GM23248 (cell line): ENCODE measurements around the gene KCNJ10.

Source experiments
- EZH2 ChIP-seq: fragments of 200-600 bp; sonication (generic); IDR thresholded peaks from 2 replicates; pipeline ENCODE4 v1.6.1; 2018; ENCODE audit warnings: antibody characterized with exemption, mild to moderate bottlenecking; ENCODE audit not compliant: insufficient read depth, poor library complexity, severe bottlenecking
- EZH2phosphoT487 ChIP-seq: fragments of 200-600 bp; sonication (generic); IDR thresholded peaks from 2 replicates; pipeline ENCODE4 v1.6.1; 2018; ENCODE audit warnings: antibody characterized with exemption, moderate library complexity, mild to moderate bottlenecking, low read depth; ENCODE audit not compliant: insufficient read depth

DNA sequence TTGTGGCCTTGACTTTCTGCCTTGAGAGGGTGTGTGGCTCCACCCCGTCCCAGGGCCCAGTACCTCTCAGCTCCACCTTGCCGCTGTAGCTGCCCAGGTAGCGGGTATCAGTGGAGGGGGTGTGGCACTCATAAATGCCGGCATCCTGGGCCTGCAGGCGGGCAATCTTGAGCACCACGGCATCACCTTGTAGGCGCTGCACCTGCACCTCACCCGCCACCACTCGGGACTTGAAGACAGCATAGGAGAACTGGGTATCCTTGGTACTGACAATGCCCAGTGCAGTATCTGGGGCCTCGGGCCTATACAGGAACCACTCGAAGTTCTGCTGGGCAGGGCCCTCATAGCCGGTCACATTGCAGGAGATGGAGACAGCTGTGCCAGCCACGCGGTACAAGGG is 24.8 kb upstream of the KCNJ10 start:
- no peak for TF ChIP-seq EZH2phosphoT487
- TF ChIP-seq EZH2, result no peak
